Measurements from ENCODE around the gene SPACA9.

The SPACA9 gene

GRCh38 chr9:132877824-132878694 is 639 bp upstream of the SPACA9 start, which contains the start of gene AK8:
TSS of gene AK8 (minus strand) at chr9:132878284. CDS start at chr9:132878255, 29 bp downstream.
- POLR2A ChIA-PET: interaction anchor here (0.7 kb wide), 1 partner anchor 11 kb away, joined by 3 read pairs; no protein-coding TSS in a partner anchor
- peak within 1 kb of the TSS; percentile 94 for H3K4me3 ChIP-seq (ENCODE audit: low read depth, low read length)

GRCh38 chr9:132879457-132880323 is 992 bp downstream of the SPACA9 start:
- CTCF ChIA-PET: interaction anchor here (1.1 to 4.5 kb wide), 3 partner anchors 14 to 21 kb away, joined by 3 to 32 read pairs (median 8); no protein-coding TSS in a partner anchor
- TF ChIP-seq CTCF (IDR thresholded peaks at IDR 0.05; ENCODE audit: insufficient read depth, low read length, missing control alignments): no peak
- H3K4me3 ChIP-seq (ENCODE audit: low read depth, low read length): peak overlapping the region; percentile 94; the same call in 1 of the 2 replicates
- no peak for DNase-seq (ENCODE audit: low read depth, low spot score)
- POLR2A ChIA-PET: interaction anchor here (0.6 kb wide), 1 partner anchor 480 kb away, joined by 3 read pairs; no protein-coding TSS in a partner anchor

More at GRCh38 chr9:132877824-132878694, 639 bp upstream of the SPACA9 start, which contains the start of gene AK8:
- CTCF ChIA-PET: interaction anchor here (0.6 to 4.5 kb wide), 5 partner anchors 10 to 606 kb away, joined by 3 to 32 read pairs (median 3); no protein-coding TSS in a partner anchor
- no peak for DNase-seq (ENCODE audit: low read depth, low spot score)
- no peak for TF ChIP-seq CTCF (IDR thresholded peaks at IDR 0.05; ENCODE audit: insufficient read depth, low read length, missing control alignments)

- H3K4me3 ChIP-seq (ENCODE audit: low read depth, low read length): no peak overlapping the region
- CTCF ChIA-PET: interaction anchor here (2.0 to 4.5 kb wide), 2 partner anchors 13 to 21 kb away, joined by 8 to 32 read pairs; no protein-coding TSS in a partner anchor
- no peak for DNase-seq (ENCODE audit: low read depth, low spot score)
- no peak for TF ChIP-seq CTCF (IDR thresholded peaks at IDR 0.05; ENCODE audit: insufficient read depth, low read length, missing control alignments)
- POLR2A ChIA-PET: no interaction called here
These were observed 1.6 kb downstream of the SPACA9 start for GRCh38 chr9:132880324-132880661.

- CTCF ChIA-PET: interaction anchor here (4.5 kb wide), 1 partner anchor 19 kb away, joined by 32 read pairs; no protein-coding TSS in a partner anchor
- POLR2A ChIA-PET: interaction anchor here (1.0 kb wide), 1 partner anchor 20 kb away, joined by 3 read pairs; no protein-coding TSS in a partner anchor
- no peak overlapping the region for H3K4me3 ChIP-seq (ENCODE audit: low read depth, low read length)
- TF ChIP-seq CTCF (IDR thresholded peaks at IDR 0.05; ENCODE audit: insufficient read depth, low read length, missing control alignments): no peak
- no peak for DNase-seq (ENCODE audit: low read depth, low spot score)
These were observed 3.1 kb downstream of the SPACA9 start for GRCh38 chr9:132881826-132882225.

- no peak for DNase-seq (ENCODE audit: low read depth, low spot score)
- ChIA-PET POLR2A (no interaction called here), CTCF (interaction anchor here (1.1 to 4.5 kb wide), 3 partner anchors 17 to 20 kb away, joined by 3 to 32 read pairs (median 4); no protein-coding TSS in a partner anchor)
- H3K4me3 ChIP-seq (ENCODE audit: low read depth, low read length): no peak overlapping the region
- TF ChIP-seq CTCF (IDR thresholded peaks at IDR 0.05; ENCODE audit: insufficient read depth, low read length, missing control alignments): no peak
These were observed 3.9 kb downstream of the SPACA9 start for GRCh38 chr9:132882616-132883015.
